Left kidney (tissue), 1 donor: Measurements from ENCODE around the gene CCDC167. TPM values are rescaled to one million over a fixed set of nuclear protein-coding genes. Genes with fewer than 3 reads are reported as not detected.

Experiments used
- polyA plus RNA-seq: library from polyadenylated mRNA; unstranded; fragments of 120-200 nt; gene quantifications from one replicate; pipeline ENCODE4 v1.2.1, GENCODE V29; 2013; ENCODE audit not compliant: insufficient read length

CCDC167 gene
- polyA plus RNA-seq, 1 donor, result 23.3 TPM

Other genes starting within 250 kb of the CCDC167 start
- 15.2 TPM for gene TBC1D22B, start 242.1 kb downstream of the CCDC167 start, polyA plus RNA-seq
- 1.9 TPM for gene TMEM217, start 241.7 kb downstream of the CCDC167 start, polyA plus RNA-seq
- gene RNF8, start 145.9 kb downstream of the CCDC167 start, polyA plus RNA-seq, result 31.0 TPM
- 53.8 TPM for gene CMTR1, start 66.7 kb downstream of the CCDC167 start, polyA plus RNA-seq
- gene MDGA1, start 198.0 kb upstream of the CCDC167 start, polyA plus RNA-seq, result 4.4 TPM